NT2/D1 (cell line): ENCODE measurements around the gene PRKCH.

Experiments
- SUZ12 ChIP-seq: IDR thresholded peaks from 2 replicates; pipeline ENCODE4 v1.6.1; 2011; ENCODE audit not compliant: insufficient read length, insufficient read depth; ENCODE audit errors: extremely low read depth
- YY1 ChIP-seq: IDR thresholded peaks from 2 replicates; pipeline ENCODE4 v1.6.1; 2011; ENCODE audit not compliant: insufficient read length, insufficient read depth
- ZNF274 ChIP-seq: IDR thresholded peaks from 2 replicates; pipeline ENCODE4 v1.6.1; 2011; ENCODE audit warnings: mild to moderate bottlenecking, low read depth, low read length

DNA sequence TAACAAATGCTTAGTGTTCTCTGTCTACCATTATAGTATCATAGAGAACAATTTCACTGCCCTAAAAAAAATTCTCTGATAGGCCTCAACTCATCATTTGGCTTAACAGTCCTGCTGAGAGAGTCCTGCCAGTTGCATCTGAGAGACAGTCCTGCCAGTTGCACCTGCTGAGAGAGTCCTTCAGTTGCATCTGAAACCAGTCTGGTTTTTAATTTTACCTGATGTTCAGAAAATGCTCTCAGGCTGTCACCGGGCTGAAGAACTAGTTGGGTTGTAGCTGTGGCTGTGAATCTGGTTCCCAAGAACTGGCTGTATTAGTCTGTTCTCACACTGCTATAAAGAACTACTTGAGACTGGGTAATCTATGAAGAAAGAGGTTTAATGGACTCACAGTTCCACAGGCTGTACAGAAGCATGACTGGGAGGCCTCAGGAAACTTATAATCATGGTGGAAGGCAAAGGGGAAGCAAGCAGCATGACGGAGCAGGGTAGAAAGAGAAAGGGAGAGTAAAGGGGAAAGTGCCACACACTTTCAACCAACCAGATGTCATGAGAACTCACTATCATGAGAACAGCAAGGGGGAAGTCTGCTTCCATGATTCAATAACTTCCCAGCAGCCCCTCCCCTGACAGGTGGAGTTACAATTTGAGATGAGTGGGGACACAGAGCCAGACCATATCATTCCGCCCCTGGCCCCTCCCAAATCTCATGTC, 51.6 kb downstream of the PRKCH start:
- TF ChIP-seq SUZ12 (no peak), ZNF274 (no peak), YY1 (no peak)
